Neural crest cell (in vitro differentiated cells): ENCODE results near the gene AMMECR1L. TPM values are rescaled to one million over a fixed set of nuclear protein-coding genes. Genes with fewer than 3 reads are reported as not detected.
"Not testable (repeated sequence)": the region's sequence is repeated elsewhere in the genome, so short reads cannot be mapped to it uniquely, and the experiment has no call there.

ENCODE experiments used
- DNase-seq: peaks from one replicate; pipeline ENCODE4 v3.0.0; 2021; ENCODE audit warnings: low read depth, mixed read lengths, low spot score
- H3K27ac Mint-ChIP-seq: one replicate; pipeline ENCODE4 v1.8.0; 2021; ENCODE audit warnings: mild to moderate bottlenecking, mixed read lengths; ENCODE audit not compliant: unreplicated experiment
- H3K27me3 Mint-ChIP-seq: 2 replicates; pipeline ENCODE4 v1.8.0; 2021; ENCODE audit warnings: low read depth, mild to moderate bottlenecking, mixed read lengths
- H3K36me3 Mint-ChIP-seq: 2 replicates; pipeline ENCODE4 v1.8.0; 2021; ENCODE audit warnings: low read depth, mild to moderate bottlenecking, mixed read lengths
- H3K4me1 Mint-ChIP-seq: 2 replicates; pipeline ENCODE4 v1.8.0; 2021; ENCODE audit warnings: mixed read lengths
- H3K4me3 Mint-ChIP-seq: one replicate; pipeline ENCODE4 v1.8.0; 2021; ENCODE audit warnings: mild to moderate bottlenecking, mixed read lengths
- H3K9me3 Mint-ChIP-seq: 2 replicates; pipeline ENCODE4 v1.8.0; 2021; ENCODE audit warnings: mixed read lengths
- CTCF ChIP-seq: fragments of 200-600 bp; sonication (generic); conservative IDR thresholded peaks from 2 replicates; pipeline ENCODE4 v1.5.0; 2021; ENCODE audit warnings: antibody characterized with exemption, mild to moderate bottlenecking
- total RNA-seq: library from RNA; stranded (reverse); gene quantifications from 2 replicates; pipeline ENCODE4 v1.2.1, GENCODE V29; 2021

The AMMECR1L gene
- total RNA-seq, 1 donor from 2014 or later: 27.0 TPM

- Mint-ChIP-seq H3K4me3 (no peak overlapping the region), H3K4me1 (peaks cover 6% of the 10 kb centered on the region), H3K9me3 (no peaks in the 10 kb centered on the region), H3K27ac (no peak overlapping the region), H3K36me3 (no peaks in the 10 kb centered on the region), H3K27me3 (peaks cover 13% of the 10 kb centered on the region)
- TF ChIP-seq CTCF: no peak
- DNase-seq: no peak
Measured at GRCh38 chr2:127901339-127902056, 15.7 kb upstream of the AMMECR1L start.

GRCh38 chr2:127897531-127898211 is 11.9 kb upstream of the AMMECR1L start:
- H3K27ac Mint-ChIP-seq: no peak overlapping the region
- H3K36me3 Mint-ChIP-seq: no peaks in the 10 kb centered on the region
- no peaks in the 10 kb centered on the region for H3K4me1 Mint-ChIP-seq
- H3K27me3 Mint-ChIP-seq: no peaks in the 10 kb centered on the region
- H3K9me3 Mint-ChIP-seq: no peaks in the 10 kb centered on the region
- DNase-seq: no peak
- no peak overlapping the region for H3K4me3 Mint-ChIP-seq
- TF ChIP-seq CTCF: no peak

- no peaks in the 10 kb centered on the region for H3K27me3 Mint-ChIP-seq
- no peak for TF ChIP-seq CTCF
- H3K27ac Mint-ChIP-seq: no peak overlapping the region
- peaks cover 2% of the 10 kb centered on the region for H3K36me3 Mint-ChIP-seq
- H3K9me3 Mint-ChIP-seq: no peaks in the 10 kb centered on the region
- no peak for DNase-seq
- peaks cover 7% of the 10 kb centered on the region for H3K4me1 Mint-ChIP-seq
- H3K4me3 Mint-ChIP-seq: no peak overlapping the region
Measured at GRCh38 chr2:127893494-127893893, 7.7 kb upstream of the AMMECR1L start.

- Mint-ChIP-seq H3K27me3 (no peaks in the 10 kb centered on the region), H3K4me3 (no peak overlapping the region), H3K27ac (no peak overlapping the region), H3K4me1 (peaks cover 7% of the 10 kb centered on the region), H3K9me3 (no peaks in the 10 kb centered on the region), H3K36me3 (peaks cover 2% of the 10 kb centered on the region)
- no peak for TF ChIP-seq CTCF
- DNase-seq: no peak
Measured at GRCh38 chr2:127893033-127893432, 7.3 kb upstream of the AMMECR1L start.

GRCh38 chr2:127891811-127892210 is 6.1 kb upstream of the AMMECR1L start:
- H3K9me3 Mint-ChIP-seq: no peaks in the 10 kb centered on the region
- peaks cover 18% of the 10 kb centered on the region for H3K4me1 Mint-ChIP-seq
- TF ChIP-seq CTCF: no peak
- H3K4me3 Mint-ChIP-seq: no peak overlapping the region
- DNase-seq: no peak
- no peaks in the 10 kb centered on the region for H3K27me3 Mint-ChIP-seq
- H3K36me3 Mint-ChIP-seq: peaks cover 2% of the 10 kb centered on the region
- H3K27ac Mint-ChIP-seq: no peak overlapping the region

GRCh38 chr2:127890756-127891155 is 5.0 kb upstream of the AMMECR1L start:
- not testable (repeated sequence) for H3K27me3 Mint-ChIP-seq, H3K27ac Mint-ChIP-seq, DNase-seq, H3K36me3 Mint-ChIP-seq, H3K9me3 Mint-ChIP-seq, H3K4me3 Mint-ChIP-seq
- peaks cover 18% of the 10 kb centered on the region for H3K4me1 Mint-ChIP-seq
